Gastrocnemius medialis (tissue), 4 donors: ENCODE results near the gene KIF21B. TPM values are rescaled to one million over a fixed set of nuclear protein-coding genes. Genes with fewer than 3 reads are reported as not detected.
"Not testable (repeated sequence)": the region's sequence is repeated elsewhere in the genome, so short reads cannot be mapped to it uniquely, and the experiment has no call there.

Experiments used
- ATAC-seq, 2 donors: fragments of 150-250 bp; one replicate each; pipeline ENCODE4 v1.9.1; 2016
- DNase-seq, 2 donors: peaks; one replicate each; pipeline ENCODE4 v3.0.0-alpha.2; 2019
- H3K27ac ChIP-seq, 4 donors: fragments of 200-600 bp; sonication (generic); 1 replicate in 1 of 4; 2 replicates in 3 of 4; pipeline ENCODE4 v1.5.1; 2016 to 2018; ENCODE audit warnings: mild to moderate bottlenecking in 2 of 4, moderate library complexity in 1 of 4
- H3K27me3 ChIP-seq, 3 donors: fragments of 200-600 bp; sonication (generic) in 2 of 3; 1 replicate in 1 of 3; 2 replicates in 2 of 3; pipeline versions ENCODE4 v1.5.1 to v1.6.0; 2016 to 2019; ENCODE audit warnings: mild to moderate bottlenecking in 1 of 3, moderate library complexity in 1 of 3
- H3K36me3 ChIP-seq, 2 donors: fragments of 200-600 bp; sonication (generic) in 1 of 2; one replicate each; pipeline ENCODE4 v1.5.1; 2017 to 2018
- H3K4me1 ChIP-seq, 2 donors: fragments of 200-600 bp; sonication (generic) in 1 of 2; one replicate each; pipeline ENCODE4 v1.5.1; 2016 to 2017; ENCODE audit warnings: mild to moderate bottlenecking in 2 of 2
- H3K4me3 ChIP-seq, 4 donors: fragments of 200-600 bp; sonication (generic) in 3 of 4; 1 replicate in 1 of 4; 2 replicates in 3 of 4; pipeline ENCODE4 v1.5.1; 2016 to 2019; ENCODE audit warnings: mild to moderate bottlenecking in 2 of 4
- H3K9me3 ChIP-seq, 3 donors: fragments of 200-600 bp; sonication (generic) in 2 of 3; 1 replicate in 1 of 3; 2 replicates in 2 of 3; pipeline ENCODE4 v1.5.1; 2016 to 2019
- POLR2A ChIP-seq, 2 donors: fragments of 450-650 bp; IDR thresholded peaks; one replicate each; pipeline ENCODE4 v1.6.1; 2017; ENCODE audit warnings: antibody characterized with exemption in 2 of 2, mild to moderate bottlenecking in 2 of 2, moderate library complexity in 2 of 2
- in situ Hi-C, 4 donors: fragments of 200-750 bp; cut with MboI; loops; one replicate each; pipeline versions ENCODE4 v1.15.0 to v1.8.0; 2017; ENCODE audit warnings: low sequenced_read_pairs in 4 of 4
- intact Hi-C: fragments of 100-400 bp; cut with DNase I; formaldehyde crosslinking; loops from one replicate; pipeline ENCODE4 v1.15.1; 2023; ENCODE audit warnings: low total_unique reads
- total RNA-seq, 4 donors: library from RNA; depleted of rRNA; stranded (reverse); fragments of >200 nt; gene quantifications; one replicate each; pipeline versions ENCODE4 v1.1.0 to v1.2.3, GENCODE V29; 2016
- TF ChIP-seq, protein P1 (sequence below), 5 experiments: fragments of 450-650 bp in 3 of 5; fragments of 200-600 bp in 2 of 5; sonication (generic) in 2 of 5; IDR thresholded peaks in 4 of 5; conservative IDR thresholded peaks in 1 of 5; 1 replicate in 4 of 5; 2 replicates in 1 of 5; pipeline ENCODE4 v1.5.1; 2016 to 2019; ENCODE audit warnings: antibody characterized with exemption in 5 of 5, mild to moderate bottlenecking in 3 of 5, moderate library complexity in 3 of 5

The KIF21B gene
- total RNA-seq, 4 donors from 2014 or later = 0.23 to 0.49 (median 0.36) TPM

DNA sequence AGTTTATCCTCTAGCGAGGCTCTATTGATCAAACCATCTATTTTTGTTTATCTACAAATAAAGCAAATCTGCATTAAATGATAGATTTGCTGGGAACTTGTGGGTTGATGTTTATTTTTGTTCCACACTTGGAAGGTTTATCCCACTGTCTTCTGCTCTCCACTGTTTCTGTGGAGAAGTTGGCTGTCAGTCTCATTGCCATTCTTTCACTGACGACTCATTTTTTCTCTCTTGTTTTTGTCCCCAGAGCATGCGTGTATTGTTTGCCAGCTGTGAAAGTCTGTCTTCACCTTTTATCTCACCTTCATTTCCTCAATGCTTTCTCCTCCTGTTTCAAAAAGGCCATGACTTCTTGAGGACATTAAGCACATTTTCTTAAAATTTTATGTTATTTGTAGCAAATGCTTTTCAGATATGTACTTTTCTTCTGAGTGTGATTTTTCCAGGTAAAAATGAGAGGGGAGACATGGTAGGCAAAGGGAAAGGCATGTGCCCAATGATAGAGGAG is 76.4 kb downstream of the KIF21B start:
- no peaks in the 10 kb centered on the region for H3K9me3 ChIP-seq
- in situ Hi-C loops = no loop called here
- H3K36me3 ChIP-seq = no peaks in the 10 kb centered on the region
- no peak for TF ChIP-seq POLR2A (IDR thresholded peaks at IDR 0.05)
- TF ChIP-seq, protein P1, sequence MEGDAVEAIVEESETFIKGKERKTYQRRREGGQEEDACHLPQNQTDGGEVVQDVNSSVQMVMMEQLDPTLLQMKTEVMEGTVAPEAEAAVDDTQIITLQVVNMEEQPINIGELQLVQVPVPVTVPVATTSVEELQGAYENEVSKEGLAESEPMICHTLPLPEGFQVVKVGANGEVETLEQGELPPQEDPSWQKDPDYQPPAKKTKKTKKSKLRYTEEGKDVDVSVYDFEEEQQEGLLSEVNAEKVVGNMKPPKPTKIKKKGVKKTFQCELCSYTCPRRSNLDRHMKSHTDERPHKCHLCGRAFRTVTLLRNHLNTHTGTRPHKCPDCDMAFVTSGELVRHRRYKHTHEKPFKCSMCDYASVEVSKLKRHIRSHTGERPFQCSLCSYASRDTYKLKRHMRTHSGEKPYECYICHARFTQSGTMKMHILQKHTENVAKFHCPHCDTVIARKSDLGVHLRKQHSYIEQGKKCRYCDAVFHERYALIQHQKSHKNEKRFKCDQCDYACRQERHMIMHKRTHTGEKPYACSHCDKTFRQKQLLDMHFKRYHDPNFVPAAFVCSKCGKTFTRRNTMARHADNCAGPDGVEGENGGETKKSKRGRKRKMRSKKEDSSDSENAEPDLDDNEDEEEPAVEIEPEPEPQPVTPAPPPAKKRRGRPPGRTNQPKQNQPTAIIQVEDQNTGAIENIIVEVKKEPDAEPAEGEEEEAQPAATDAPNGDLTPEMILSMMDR (IDR thresholded peaks at IDR 0.05 in 4 of 5, conservative IDR thresholded peaks at IDR 0.05 in 1 of 5) = no peak
- DNase-seq = no peak
- intact Hi-C loops = no loop called here
- no peaks in the 10 kb centered on the region for H3K4me1 ChIP-seq
- H3K27me3 ChIP-seq = no peaks in the 10 kb centered on the region
- H3K27ac ChIP-seq = no peak overlapping the region
- ATAC-seq = no peak
- H3K4me3 ChIP-seq = no peak overlapping the region

GRCh38 chr1:200945111-200945510 is 78.4 kb downstream of the KIF21B start:
- no peak overlapping the region for H3K4me3 ChIP-seq
- ATAC-seq (no peak), DNase-seq (no peak)
- in situ Hi-C loops = no loop called here
- H3K27ac ChIP-seq = no peak overlapping the region
- no peaks in the 10 kb centered on the region for H3K9me3 ChIP-seq
- no peaks in the 10 kb centered on the region for H3K4me1 ChIP-seq
- TF ChIP-seq, protein P1 (IDR thresholded peaks at IDR 0.05 in 4 of 5, conservative IDR thresholded peaks at IDR 0.05 in 1 of 5) = no peak
- TF ChIP-seq POLR2A (IDR thresholded peaks at IDR 0.05) = no peak
- intact Hi-C loops = no loop called here
- H3K36me3 ChIP-seq = no peaks in the 10 kb centered on the region
- no peaks in the 10 kb centered on the region for H3K27me3 ChIP-seq

- H3K27me3 ChIP-seq = no peaks in the 10 kb centered on the region
- H3K9me3 ChIP-seq = no peaks in the 10 kb centered on the region
- in situ Hi-C loops = no loop called here
- no peaks in the 10 kb centered on the region for H3K36me3 ChIP-seq
- no peak overlapping the region for H3K4me3 ChIP-seq
- TF ChIP-seq, protein P1 (IDR thresholded peaks at IDR 0.05 in 4 of 5, conservative IDR thresholded peaks at IDR 0.05 in 1 of 5) = no peak
- no peak for TF ChIP-seq POLR2A (IDR thresholded peaks at IDR 0.05)
- ATAC-seq (no peak), DNase-seq (no peak)
- H3K4me1 ChIP-seq = no peaks in the 10 kb centered on the region
- intact Hi-C loops = no loop called here
- no peak overlapping the region for H3K27ac ChIP-seq
Observed at GRCh38 chr1:200938955-200939354, 84.6 kb downstream of the KIF21B start.

DNA sequence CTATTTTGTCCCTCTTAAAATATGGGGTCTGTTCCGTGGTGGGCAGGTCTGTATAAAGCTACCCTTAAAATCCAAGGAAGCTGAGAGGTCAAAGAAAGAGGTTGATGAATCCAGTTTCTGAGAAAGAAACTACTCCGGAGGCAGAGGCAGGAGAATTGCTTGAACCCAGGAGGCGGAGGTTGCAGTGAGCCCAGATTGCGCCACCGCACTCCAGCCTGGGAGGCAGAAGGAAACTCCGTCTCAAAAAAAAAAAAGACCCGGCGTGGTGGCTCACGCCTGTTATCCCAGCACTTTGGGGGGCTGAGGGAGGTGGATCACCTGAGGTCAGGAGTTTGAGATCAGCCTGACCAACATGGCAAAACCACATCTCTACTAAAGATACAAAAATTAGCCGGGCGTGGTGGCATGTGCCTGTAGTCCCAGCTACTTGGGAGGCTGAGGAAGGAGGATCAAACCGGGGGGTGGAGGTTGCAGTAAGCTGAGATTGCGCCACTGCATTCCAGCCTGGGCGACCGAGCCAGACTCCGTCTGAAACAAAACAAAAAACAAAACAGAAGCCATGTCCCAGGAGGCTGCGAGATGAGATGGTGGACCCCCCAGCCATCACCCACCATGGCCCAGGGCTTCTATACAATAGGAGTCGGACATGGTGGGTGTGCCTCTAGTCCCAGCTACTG is 88.1 kb downstream of the KIF21B start:
- intact Hi-C loops, ATAC-seq, H3K27ac ChIP-seq, H3K36me3 ChIP-seq, H3K4me3 ChIP-seq, DNase-seq, H3K4me1 ChIP-seq, H3K27me3 ChIP-seq, H3K9me3 ChIP-seq, in situ Hi-C loops: not testable (repeated sequence)

- Histone ChIP-seq H3K27ac (no peak overlapping the region), H3K4me1 (no peaks in the 10 kb centered on the region), H3K9me3 (no peaks in the 10 kb centered on the region), H3K4me3 (no peak overlapping the region), H3K27me3 (no peaks in the 10 kb centered on the region), H3K36me3 (no peaks in the 10 kb centered on the region)
- DNase-seq = no peak
- intact Hi-C loops (no loop called here), in situ Hi-C loops (no loop called here)
- no peak for TF ChIP-seq POLR2A (IDR thresholded peaks at IDR 0.05)
- TF ChIP-seq, protein P1 (IDR thresholded peaks at IDR 0.05 in 4 of 5, conservative IDR thresholded peaks at IDR 0.05 in 1 of 5) = no peak
- ATAC-seq = no peak
Observed at GRCh38 chr1:200934676-200935245, 88.8 kb downstream of the KIF21B start.
